HepG2 (cell line): ENCODE data around the gene PSRC1. TPM values are rescaled to one million over a fixed set of nuclear protein-coding genes. Genes with fewer than 3 reads are reported as not detected.

ENCODE experiments used
- ATAC-seq: fragments of 200-7000 bp; cut with Tn5 transposase; 3 replicates; pipeline ENCODE4 v1.9.1; 2020; ENCODE audit warnings: mild to moderate bottlenecking, moderate library complexity
- BruUV-seq: library from RNA; stranded (reverse); fragments of 400-500 nt; replicated peaks from 2 replicates; lab custom pipeline; 2021; lab: Mats Ljungman, UMichigan
- CTCF ChIA-PET: fragments of 300-600 bp; formaldehyde crosslinking; extraction: SDS; loops from one replicate; lab custom pipeline; 2021; ENCODE audit warnings: low total read pairs, inconsistent platforms, low intra/inter-chr PET ratio; lab: Yijun Ruan, JAX
- POLR2A ChIA-PET: fragments of 350-600 bp; sonication (Branson Sonifier 250); formaldehyde crosslinking; loops from one replicate; lab custom pipeline; 2020; ENCODE audit warnings: antibody characterized with exemption, inconsistent platforms; lab: Yijun Ruan, JAX
- DNase-seq: peaks from one replicate; pipeline ENCODE4 v3.0.0-alpha.2; 2015; ENCODE audit warnings: low spot score
- FAIRE-seq: peaks from 3 replicates; lab custom pipeline; 2011; peaks lifted over from hg19 to GRCh38; lab: Jason Lieb, UNC
- H2AFZ ChIP-seq: one replicate; pipeline ENCODE4 v1.6.1; 2011; ENCODE audit warnings: low read length, inconsistent platforms
- H3K27ac ChIP-seq: fragments of 300-600 bp; 3 replicates; pipeline ENCODE4 v1.8.0; 2011; ENCODE audit warnings: mixed run types, mild to moderate bottlenecking, mixed read lengths, low read length, inconsistent platforms; ENCODE audit not compliant: insufficient read depth; ENCODE audit errors: extremely low read length
- H3K27me3 ChIP-seq, 2 experiments: fragments of 200-600 bp in 1 of 2; 2 replicates in 1 of 2; 3 replicates in 1 of 2; pipeline versions ENCODE4 v1.6.0 to v1.8.0; 2011; ENCODE audit warnings: low read length in 2 of 2, mild to moderate bottlenecking in 2 of 2, moderate library complexity in 2 of 2, inconsistent platforms in 1 of 2; ENCODE audit not compliant: insufficient read depth in 2 of 2, control insufficient read depth in 1 of 2
- H3K36me3 ChIP-seq, 2 experiments: fragments of 200-600 bp in 1 of 2; replicated peaks in 1 of 2; 2 replicates in 1 of 2; 3 replicates in 1 of 2; pipeline versions ENCODE4 v1.5.1 to v1.8.0; 2011; ENCODE audit warnings: low read length in 2 of 2, inconsistent platforms in 1 of 2; ENCODE audit not compliant: insufficient read depth in 2 of 2, control insufficient read depth in 1 of 2
- H3K4me1 ChIP-seq: 2 replicates; pipeline ENCODE4 v1.5.1; 2012; ENCODE audit warnings: low read length, inconsistent platforms; ENCODE audit not compliant: insufficient read depth
- H3K4me2 ChIP-seq: 2 replicates; pipeline ENCODE4 v1.6.0; 2011; ENCODE audit warnings: low read depth, low read length, inconsistent platforms
- H3K4me3 ChIP-seq, 3 experiments: fragments of 200-600 bp in 1 of 3; sonication (generic), shearing (Covaris generic) in 1 of 3; replicated peaks in 1 of 3; 2 replicates each; pipeline ENCODE4 v1.5.1; 2011 to 2016; ENCODE audit warnings: low read length in 3 of 3, inconsistent platforms in 2 of 3, low read depth in 2 of 3, mild to moderate bottlenecking in 2 of 3, control low read depth in 1 of 3, mixed read lengths in 1 of 3; ENCODE audit not compliant: insufficient read depth in 1 of 3
- H3K79me2 ChIP-seq: one replicate; pipeline ENCODE4 v1.6.1; 2011; ENCODE audit warnings: low read length, inconsistent platforms; ENCODE audit not compliant: insufficient read depth
- H3K9ac ChIP-seq: 2 replicates; pipeline ENCODE4 v1.6.0; 2011; ENCODE audit warnings: mild to moderate bottlenecking, low read depth, low read length, inconsistent platforms; ENCODE audit not compliant: insufficient read depth
- H3K9me3 ChIP-seq: 2 replicates; pipeline ENCODE4 v1.5.1; 2012; ENCODE audit warnings: mild to moderate bottlenecking, low read length
- H4K20me1 ChIP-seq: 2 replicates; pipeline ENCODE4 v1.6.0; 2011; ENCODE audit warnings: inconsistent platforms, mild to moderate bottlenecking, low read length, moderate library complexity; ENCODE audit not compliant: insufficient read depth
- JARID2 ChIP-seq: sonication (generic); formaldehyde crosslinking; IDR thresholded peaks from 2 replicates; pipeline ENCODE4 v1.8.1; 2023; ENCODE audit warnings: missing genetic modification reagents, inconsistent platforms; ENCODE audit not compliant: insufficient replicate concordance
- KDM2A ChIP-seq: sonication (generic); formaldehyde crosslinking; IDR thresholded peaks from 2 replicates; pipeline ENCODE4 v1.4.0; 2020; ENCODE audit warnings: low read depth, missing genetic modification reagents, borderline replicate concordance
- MED8 ChIP-seq: sonication (generic); formaldehyde crosslinking; IDR thresholded peaks from 2 replicates; pipeline ENCODE4 v1.8.1; 2023; ENCODE audit warnings: mild to moderate bottlenecking, missing genetic modification reagents; ENCODE audit not compliant: insufficient replicate concordance
- PAF1 ChIP-seq: IDR thresholded peaks from 2 replicates; pipeline ENCODE4 v1.6.1; 2016; ENCODE audit warnings: missing genetic modification reagents, missing compliant biosample characterization
- POLR2A ChIP-seq, 2 experiments: IDR thresholded peaks; 2 replicates each; pipeline ENCODE4 v1.6.1; 2011; ENCODE audit warnings: low read depth in 2 of 2, low read length in 2 of 2, mild to moderate bottlenecking in 1 of 2, moderate library complexity in 1 of 2; ENCODE audit not compliant: insufficient read depth in 1 of 2
- SALL1 ChIP-seq: sonication (generic); formaldehyde crosslinking; IDR thresholded peaks from 2 replicates; pipeline ENCODE4 v1.8.0; 2022; ENCODE audit warnings: mild to moderate bottlenecking, missing genetic modification reagents
- SSRP1 ChIP-seq: IDR thresholded peaks from 2 replicates; pipeline ENCODE4 v1.6.1; 2016; ENCODE audit warnings: control low read depth
- ZNF503 ChIP-seq: sonication (generic); formaldehyde crosslinking; IDR thresholded peaks from 2 replicates; pipeline ENCODE4 v1.4.0; 2020; ENCODE audit warnings: missing genetic modification reagents
- ZNF891 ChIP-seq: sonication (generic); formaldehyde crosslinking; IDR thresholded peaks from 2 replicates; pipeline ENCODE4 v1.5.0; 2020; ENCODE audit warnings: mild to moderate bottlenecking, missing genetic modification reagents
- WGBS: methylation state at CpG from one replicate; pipeline ENCODE4 v1.1.6; 2017; ENCODE audit warnings: low lambda C conversion rate; 5-methylcytosine and 5-hydroxymethylcytosine counted together
- in situ Hi-C: cut with HindIII; loops from 2 replicates; pipeline ENCODE4 v1.10.0; 2017; ENCODE audit warnings: low pct_unique_long_range_greater_than_20kb; ENCODE audit not compliant: extremely low pct_ligation_motif_present
- intact Hi-C: fragments of 100-400 bp; cut with micrococcal nuclease; formaldehyde crosslinking; loops from one replicate; pipeline ENCODE4 v1.10.0; 2022; ENCODE audit not compliant: unreplicated experiment
- polyA plus RNA-seq, 8 experiments: library from polyadenylated mRNA; depleted of rRNA in 3 of 8; stranded (reverse) in 7 of 8; unstranded in 1 of 8; fragments of >200 nt; fragmentation: Illumina TruSeq in 4 of 8; extraction: Trizol in 4 of 8; gene quantifications; 2 replicates each; pipeline versions ENCODE4 v1.2.1 to v1.2.3, GENCODE V29; 2011 to 2016; ENCODE audit warnings: low read depth in 4 of 8, missing spikeins in 1 of 8, mixed read lengths in 1 of 8; ENCODE audit not compliant: insufficient read depth in 1 of 8
- total RNA-seq, 5 experiments: library from RNA; depleted of rRNA; stranded (reverse); fragments of >200 nt; fragmentation: Illumina TruSeq; extraction: Trizol; gene quantifications; 2 replicates each; pipeline ENCODE4 v1.2.3, GENCODE V29; 2016; ENCODE audit warnings: low read depth in 1 of 5

PSRC1 gene
- total and polyA plus RNA-seq, 2 of the 13 experiments (the other 11 are each of a cell fraction or from before 2014, with no cell fraction given) = 28.6 to 30.3 TPM

DNA sequence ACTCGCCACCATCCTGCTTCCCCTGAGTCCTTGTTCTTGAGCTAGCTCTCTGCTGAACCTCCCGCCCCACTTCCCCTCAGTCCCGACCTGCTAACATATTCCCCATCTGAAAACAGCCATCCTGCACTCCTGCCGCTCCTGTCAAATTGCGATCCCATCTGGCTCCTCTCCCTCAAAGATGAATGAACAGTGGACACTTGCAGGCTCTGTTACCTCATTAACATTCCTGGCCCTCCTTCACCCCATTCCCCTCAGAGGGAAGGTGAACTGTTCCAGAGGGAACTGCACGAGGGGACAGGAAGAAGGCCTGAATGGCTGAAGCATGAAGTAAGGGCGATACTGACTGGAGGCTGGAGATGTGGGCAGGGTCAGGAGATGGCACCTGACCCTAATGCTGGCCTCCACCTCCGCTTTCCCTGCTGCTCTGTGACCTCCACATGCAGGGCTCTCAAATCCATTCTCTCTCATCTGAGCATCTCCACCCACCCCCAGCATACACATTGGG is 41.1 kb downstream of the PSRC1 start:
- TF ChIP-seq ZNF503 (CRISPR knock-in tag) (no peak), KDM2A (CRISPR knock-in tag) (peak; percentile 50; the same call in 1 of the 2 replicates), POLR2A (IDR thresholded peaks at IDR 0.05; ENCODE audit: insufficient read depth in 1 of 2, low read depth in 2 of 2, low read length in 2 of 2) (peak in 1 of 2 experiments; percentile 31; a peak in 1 of 4 replicates), PAF1 (CRISPR knock-in tag) (peak; percentile 61; the same call in 1 of the 2 replicates), ZNF891 (no peak), SALL1 (CRISPR knock-in tag) (peak; percentile 23; the same call in 1 of the 2 replicates), JARID2 (no peak), SSRP1 (CRISPR knock-in tag) (peak; percentile 33; the same call in 1 of the 2 replicates), MED8 (CRISPR knock-in tag) (no peak)
- CTCF ChIA-PET = interaction anchor here (1.3 kb wide), 1 partner anchor 22 kb away, joined by 4 read pairs; no protein-coding TSS in a partner anchor

More for the DNA sequence above, 41.1 kb downstream of the PSRC1 start:
- H3K9ac ChIP-seq = no peak overlapping the region
- POLR2A ChIA-PET = interaction anchor here (0.6 to 0.7 kb wide), 2 partner anchors 13 to 165 kb away, joined by 3 read pairs; no protein-coding TSS in a partner anchor
- no peak overlapping the region for H2AFZ ChIP-seq
- H3K4me3 ChIP-seq = peak overlapping the region in 1 of 3 experiments; percentile 11; a peak in 1 of 6 replicates
- DNase-seq (no peak), FAIRE-seq (no peak), ATAC-seq (peak; percentile 3; the same call in 1 of the 3 replicates)
- no peaks in the 10 kb centered on the region; the same call in 1 of the 2 replicates for H4K20me1 ChIP-seq
- WGBS = 33% methylated on average over 8 of the region's 8 CpGs
- intact Hi-C loops (loop anchor here (1.0 kb wide), 1 partner anchor 7 kb away; the partner anchor contains the start of gene CELSR2), in situ Hi-C loops (no loop called here)
- no peak overlapping the region for H3K27ac ChIP-seq
- H3K36me3 ChIP-seq = peaks cover 5 to 23% of the 10 kb centered on the region in 2 experiments; a peak in 4 of 5 replicates
- peaks cover 0 to 11% of the 10 kb centered on the region in 2 experiments; a peak in 3 of 5 replicates for H3K27me3 ChIP-seq
- H3K9me3 ChIP-seq = no peaks in the 10 kb centered on the region
- H3K4me2 ChIP-seq = no peak overlapping the region; the same call in 1 of the 2 replicates
- H3K4me1 ChIP-seq = peaks cover 38% of the 10 kb centered on the region
- BruUV-seq = no TSS peak
- H3K79me2 ChIP-seq = no peaks in the 10 kb centered on the region
